GM12878 (cell line): ENCODE data around the gene NTRK1. TPM values are rescaled to one million over a fixed set of nuclear protein-coding genes. Genes with fewer than 3 reads are reported as not detected.

Source experiments
- ATAC-seq: fragments of 200-7000 bp; cut with Tn5 transposase; 3 replicates; pipeline ENCODE4 v1.9.1; 2020; ENCODE audit warnings: mild to moderate bottlenecking, moderate library complexity
- BruUV-seq: library from RNA; stranded (reverse); fragments of 400-500 nt; replicated peaks from 2 replicates; lab custom pipeline; 2021; lab: Mats Ljungman, UMichigan
- CTCF ChIA-PET: fragments of 300-600 bp; sonication (Branson Sonifier 250); formaldehyde crosslinking; extraction: SDS; loops from one replicate; lab custom pipeline; 2021; ENCODE audit warnings: inconsistent platforms; lab: Yijun Ruan, JAX
- POLR2A ChIA-PET: fragments of 350-600 bp; formaldehyde crosslinking; extraction: SDS; loops from one replicate; lab custom pipeline; 2021; ENCODE audit warnings: inconsistent platforms; lab: Charles Lee
- RAD21 ChIA-PET: fragments of 300-600 bp; sonication (Branson Sonifier 250); formaldehyde crosslinking; loops from one replicate; lab custom pipeline; 2023; ENCODE audit warnings: antibody characterized with exemption; ENCODE audit not compliant: unreplicated experiment; lab: Charles Lee
- SMC1A ChIA-PET: fragments of 300-600 bp; sonication (Branson Sonifier 250); formaldehyde crosslinking; loops from one replicate; lab custom pipeline; 2023; ENCODE audit not compliant: unreplicated experiment, uncharacterized antibody; lab: Charles Lee
- DNase-seq: peaks from one replicate; pipeline ENCODE4 v3.0.0-alpha.2; 2011; ENCODE audit warnings: low read depth, low spot score
- FAIRE-seq: peaks from 3 replicates; lab custom pipeline; 2011; peaks lifted over from hg19 to GRCh38; lab: Jason Lieb, UNC
- H2AFZ ChIP-seq: 2 replicates; pipeline ENCODE4 v1.6.0; 2011; ENCODE audit warnings: low read depth, low read length, control low read depth; ENCODE audit not compliant: control insufficient read depth
- H3K27ac ChIP-seq: 2 replicates; pipeline ENCODE4 v1.5.1; 2011; ENCODE audit warnings: control low read depth; ENCODE audit not compliant: control insufficient read depth, insufficient read depth
- H3K27me3 ChIP-seq, 2 experiments: replicated peaks in 1 of 2; 2 replicates each; pipeline versions ENCODE4 v1.6.0 to v1.6.1; 2011; ENCODE audit warnings: low read length in 1 of 2; ENCODE audit not compliant: control insufficient read depth in 2 of 2, insufficient read depth in 2 of 2
- H3K36me3 ChIP-seq, 2 experiments: 2 replicates each; pipeline ENCODE4 v1.5.1; 2011; ENCODE audit warnings: low read length in 1 of 2; ENCODE audit not compliant: control insufficient read depth in 2 of 2, insufficient read depth in 2 of 2
- H3K4me1 ChIP-seq: 2 replicates; pipeline ENCODE4 v1.6.1; 2011; ENCODE audit warnings: mild to moderate bottlenecking, low read length, moderate library complexity, mixed read lengths; ENCODE audit not compliant: control insufficient read depth, insufficient read depth
- H3K4me2 ChIP-seq: 2 replicates; pipeline ENCODE4 v1.6.0; 2011; ENCODE audit warnings: control low read depth; ENCODE audit not compliant: control insufficient read depth, insufficient read depth
- H3K4me3 ChIP-seq: fragments of 200-600 bp; sonication (generic); 2 replicates; pipeline ENCODE4 v1.5.1; 2016
- H3K79me2 ChIP-seq: 2 replicates; pipeline ENCODE4 v1.6.0; 2011; ENCODE audit warnings: low read length; ENCODE audit not compliant: control insufficient read depth, insufficient read depth
- H3K9ac ChIP-seq: 2 replicates; pipeline ENCODE4 v1.8.0; 2011; ENCODE audit warnings: low read length, control low read depth, mixed read lengths; ENCODE audit not compliant: control insufficient read depth, insufficient read depth
- H3K9me3 ChIP-seq: replicated peaks from 3 replicates; pipeline ENCODE4 v1.5.1; 2011; ENCODE audit warnings: mild to moderate bottlenecking, low read length; ENCODE audit not compliant: control insufficient read depth, insufficient read depth
- H4K20me1 ChIP-seq: 2 replicates; pipeline ENCODE4 v1.6.0; 2011; ENCODE audit not compliant: control insufficient read depth, insufficient read depth
- ATF7 ChIP-seq: fragments of 450-650 bp; IDR thresholded peaks from 2 replicates; pipeline ENCODE4 v1.6.1; 2016; ENCODE audit warnings: low read depth, mild to moderate bottlenecking
- BRCA1 ChIP-seq: IDR thresholded peaks from 2 replicates; pipeline ENCODE4 v1.6.1; 2011; ENCODE audit warnings: low read depth, low read length, improper control_type of control experiment
- CBFB ChIP-seq: IDR thresholded peaks from 2 replicates; pipeline ENCODE4 v1.6.1; 2016; ENCODE audit warnings: antibody characterized with exemption, low read depth
- CBX3 ChIP-seq: fragments of 200-600 bp; sonication (generic); IDR thresholded peaks from 2 replicates; pipeline ENCODE4 v1.6.1; 2016; ENCODE audit warnings: low read depth, borderline replicate concordance
- ETV6 ChIP-seq, 2 experiments: fragments of 450-650 bp in 1 of 2; IDR thresholded peaks in 1 of 2; conservative IDR thresholded peaks in 1 of 2; 2 replicates each; pipeline ENCODE4 v1.6.1; 2014; ENCODE audit warnings: antibody characterized with exemption in 1 of 2, borderline replicate concordance in 1 of 2, low read depth in 1 of 2, mild to moderate bottlenecking in 1 of 2, moderate library complexity in 1 of 2
- EZH2 ChIP-seq: IDR thresholded peaks from 2 replicates; pipeline ENCODE4 v1.6.1; 2012; ENCODE audit warnings: low read depth, mild to moderate bottlenecking, control low read depth, inconsistent platforms, low read length, borderline replicate concordance; ENCODE audit not compliant: control insufficient read depth
- FOXK2 ChIP-seq: fragments of 450-650 bp; IDR thresholded peaks from 2 replicates; pipeline ENCODE4 v1.6.1; 2017; ENCODE audit warnings: mild to moderate bottlenecking, moderate library complexity
- MEF2A ChIP-seq: IDR thresholded peaks from 2 replicates; pipeline ENCODE4 v1.6.1; 2011; ENCODE audit warnings: low read depth, mild to moderate bottlenecking, low read length, moderate library complexity; ENCODE audit not compliant: insufficient read depth
- MYB ChIP-seq: fragments of 150-350 bp; IDR thresholded peaks from 2 replicates; pipeline ENCODE4 v1.6.1; 2014; ENCODE audit warnings: mild to moderate bottlenecking, low read depth, low read length, borderline replicate concordance
- NFYA ChIP-seq: IDR thresholded peaks from 2 replicates; pipeline ENCODE4 v1.6.1; 2011; ENCODE audit warnings: low read depth, mild to moderate bottlenecking, low read length, improper control_type of control experiment, borderline replicate concordance
- NR2C2 ChIP-seq: IDR thresholded peaks from 2 replicates; pipeline ENCODE4 v1.6.1; 2011; ENCODE audit warnings: borderline replicate concordance, low read depth; ENCODE audit not compliant: control insufficient read depth, insufficient read length
- RB1 ChIP-seq: fragments of 450-650 bp; formaldehyde crosslinking; IDR thresholded peaks from 2 replicates; pipeline ENCODE4 v1.6.1; 2017; ENCODE audit warnings: mild to moderate bottlenecking, borderline replicate concordance
- RFX5 ChIP-seq: IDR thresholded peaks from 2 replicates; pipeline ENCODE4 v1.6.1; 2011; ENCODE audit warnings: low read depth, low read length, improper control_type of control experiment
- RUNX3 ChIP-seq: IDR thresholded peaks from 2 replicates; pipeline ENCODE4 v1.6.1; 2012; ENCODE audit warnings: low read length, inconsistent platforms
- SP1 ChIP-seq: IDR thresholded peaks from one replicate; pipeline ENCODE4 v1.6.1; 2011; ENCODE audit warnings: low read depth, low read length
- SUPT20H ChIP-seq: IDR thresholded peaks from 2 replicates; pipeline ENCODE4 v1.6.1; 2011; ENCODE audit warnings: low read depth, mild to moderate bottlenecking, low read length, moderate library complexity, borderline replicate concordance; ENCODE audit not compliant: control insufficient read depth
- ZBED1 ChIP-seq: IDR thresholded peaks from 2 replicates; pipeline ENCODE4 v1.6.1; 2016; ENCODE audit warnings: borderline replicate concordance
- ZNF24 ChIP-seq: fragments of 450-650 bp; IDR thresholded peaks from 2 replicates; pipeline ENCODE4 v1.6.1; 2017; ENCODE audit warnings: antibody characterized with exemption, mild to moderate bottlenecking
- ZNF384 ChIP-seq: IDR thresholded peaks from 2 replicates; pipeline ENCODE4 v1.6.1; 2012; ENCODE audit warnings: low read depth, mild to moderate bottlenecking, low read length, improper control_type of control experiment, borderline replicate concordance
- WGBS: methylation state at CpG from one replicate; pipeline ENCODE4 v1.1.6; 2016; ENCODE audit warnings: low lambda C conversion rate; ENCODE audit not compliant: insufficient replicate concordance, insufficient coverage; ENCODE audit errors: missing lambda C conversion rate; 5-methylcytosine and 5-hydroxymethylcytosine counted together
- in situ Hi-C: fragments of 300-500 bp; cut with MboI; formaldehyde crosslinking; loops from 9 replicates; pipeline ENCODE4 v1.14.3; 2018; ENCODE audit warnings: mixed read lengths
- intact Hi-C: fragments of 100-400 bp; cut with micrococcal nuclease; formaldehyde crosslinking; loops from one replicate; pipeline ENCODE4 v1.14.2; 2022; ENCODE audit not compliant: unreplicated experiment
- polyA plus RNA-seq, 11 experiments: library from polyadenylated mRNA; depleted of rRNA in 4 of 11; unstranded in 6 of 11; stranded (reverse) in 5 of 11; fragments of >200 nt; fragmentation: Nextera tagmentation in 4 of 11; fragmentation: Illumina TruSeq in 1 of 11; extraction: Ambion mirVana in 4 of 11; extraction: Trizol in 1 of 11; gene quantifications; 1 replicate in 1 of 11; 2 replicates in 10 of 11; pipeline versions ENCODE4 v1.2.1 to v1.2.3, GENCODE V29; 2011 to 2016; ENCODE audit warnings: inconsistent platforms in 2 of 11, missing spikeins in 2 of 11, low read depth in 1 of 11
- total RNA-seq, 4 experiments: library from RNA; depleted of rRNA in 3 of 4; stranded (reverse); fragments of >200 nt in 3 of 4; fragmentation: Illumina TruSeq in 1 of 4; extraction: Trizol in 1 of 4; gene quantifications; 2 replicates each; pipeline versions ENCODE4 v1.2.1 to v1.2.3, GENCODE V29; 2013 to 2021
- TF ChIP-seq, protein P1 (sequence below): fragments of 450-650 bp; IDR thresholded peaks from 2 replicates; pipeline ENCODE4 v1.6.1; 2017; ENCODE audit warnings: low read depth, mild to moderate bottlenecking, moderate library complexity
- TF ChIP-seq, protein P2 (sequence below): fragments of 450-650 bp; IDR thresholded peaks from 2 replicates; pipeline ENCODE4 v1.6.1; 2016; ENCODE audit warnings: mild to moderate bottlenecking
- TF ChIP-seq, protein P3 (sequence below): fragments of 450-650 bp; IDR thresholded peaks from 2 replicates; pipeline ENCODE4 v1.6.1; 2017; ENCODE audit warnings: borderline replicate concordance

NTRK1 gene
- total and polyA plus RNA-seq, 10 of the 15 experiments (the other 5 are each of a cell fraction or from before 2014, with no cell fraction given) = 0.10 to 0.56 (median 0.40) TPM; not detected in 7

DNA sequence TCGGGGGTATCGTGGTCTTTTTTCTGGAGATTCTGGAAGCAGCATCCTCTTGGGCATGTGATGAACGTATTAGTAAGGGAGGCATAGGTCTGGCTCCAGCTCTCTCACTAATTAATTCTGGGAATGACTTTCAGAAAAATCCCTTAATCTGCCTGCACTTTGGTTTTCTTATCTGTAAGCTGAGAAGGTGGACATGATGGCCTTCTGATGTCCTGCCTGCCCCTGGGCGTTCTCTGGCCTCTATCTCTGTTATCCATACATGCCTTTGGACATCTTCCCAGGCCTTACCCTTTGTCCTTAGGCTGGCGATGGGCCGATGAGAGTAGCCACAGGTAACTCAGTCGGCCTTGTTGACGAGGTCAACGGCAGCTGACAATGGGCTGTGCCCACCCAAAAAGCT lies 8.8 kb downstream of the NTRK1 start (continued):
- TF ChIP-seq, protein P1, sequence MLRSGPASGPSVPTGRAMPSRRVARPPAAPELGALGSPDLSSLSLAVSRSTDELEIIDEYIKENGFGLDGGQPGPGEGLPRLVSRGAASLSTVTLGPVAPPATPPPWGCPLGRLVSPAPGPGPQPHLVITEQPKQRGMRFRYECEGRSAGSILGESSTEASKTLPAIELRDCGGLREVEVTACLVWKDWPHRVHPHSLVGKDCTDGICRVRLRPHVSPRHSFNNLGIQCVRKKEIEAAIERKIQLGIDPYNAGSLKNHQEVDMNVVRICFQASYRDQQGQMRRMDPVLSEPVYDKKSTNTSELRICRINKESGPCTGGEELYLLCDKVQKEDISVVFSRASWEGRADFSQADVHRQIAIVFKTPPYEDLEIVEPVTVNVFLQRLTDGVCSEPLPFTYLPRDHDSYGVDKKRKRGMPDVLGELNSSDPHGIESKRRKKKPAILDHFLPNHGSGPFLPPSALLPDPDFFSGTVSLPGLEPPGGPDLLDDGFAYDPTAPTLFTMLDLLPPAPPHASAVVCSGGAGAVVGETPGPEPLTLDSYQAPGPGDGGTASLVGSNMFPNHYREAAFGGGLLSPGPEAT = no peak
- TF ChIP-seq RFX5 (no peak), MYB (no peak), SP1 (no peak), NFYA (no peak), ATF7 (no peak), FOXK2 (no peak), NR2C2 (no peak)
- TF ChIP-seq, all 136 proteins: peak for 0

DNA sequence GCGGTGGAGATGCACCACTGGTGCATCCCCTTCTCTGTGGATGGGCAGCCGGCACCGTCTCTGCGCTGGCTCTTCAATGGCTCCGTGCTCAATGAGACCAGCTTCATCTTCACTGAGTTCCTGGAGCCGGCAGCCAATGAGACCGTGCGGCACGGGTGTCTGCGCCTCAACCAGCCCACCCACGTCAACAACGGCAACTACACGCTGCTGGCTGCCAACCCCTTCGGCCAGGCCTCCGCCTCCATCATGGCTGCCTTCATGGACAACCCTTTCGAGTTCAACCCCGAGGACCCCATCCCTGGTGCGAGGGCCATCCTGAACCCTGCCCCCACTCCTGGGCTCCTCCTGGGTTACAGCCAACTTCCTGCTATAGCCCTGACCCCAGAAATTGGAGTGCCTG lies 13.0 kb downstream of the NTRK1 start:
- ChIA-PET SMC1A (no interaction called here), CTCF (interaction anchor here (0.9 to 2.3 kb wide), 3 partner anchors 14 to 35 kb away, joined by 4 to 6 read pairs (median 6); no protein-coding TSS in a partner anchor), POLR2A (no interaction called here), RAD21 (interaction anchor here (0.7 kb wide), 1 partner anchor 35 kb away, joined by 3 read pairs; no protein-coding TSS in a partner anchor)
- no peak for ATAC-seq
- no peaks in the 10 kb centered on the region for H3K4me1 ChIP-seq
- in situ Hi-C loops (no loop called here), intact Hi-C loops (no loop called here)
- WGBS = 58% methylated on average over 18 of the region's 18 CpGs
- TF ChIP-seq RB1 = no peak
- TF ChIP-seq SUPT20H = no peak
- no peak for TF ChIP-seq FOXK2
- TF ChIP-seq ETV6 (conservative IDR thresholded peaks at IDR 0.05 in 1 of 2, IDR thresholded peaks at IDR 0.05 in 1 of 2; ENCODE audit: borderline replicate concordance in 1 of 2, low read depth in 1 of 2) = no peak
- TF ChIP-seq ZNF384 = no peak
- TF ChIP-seq EZH2 = no peak
- TF ChIP-seq RUNX3 = no peak
- no peak for TF ChIP-seq BRCA1
- TF ChIP-seq, protein P2, sequence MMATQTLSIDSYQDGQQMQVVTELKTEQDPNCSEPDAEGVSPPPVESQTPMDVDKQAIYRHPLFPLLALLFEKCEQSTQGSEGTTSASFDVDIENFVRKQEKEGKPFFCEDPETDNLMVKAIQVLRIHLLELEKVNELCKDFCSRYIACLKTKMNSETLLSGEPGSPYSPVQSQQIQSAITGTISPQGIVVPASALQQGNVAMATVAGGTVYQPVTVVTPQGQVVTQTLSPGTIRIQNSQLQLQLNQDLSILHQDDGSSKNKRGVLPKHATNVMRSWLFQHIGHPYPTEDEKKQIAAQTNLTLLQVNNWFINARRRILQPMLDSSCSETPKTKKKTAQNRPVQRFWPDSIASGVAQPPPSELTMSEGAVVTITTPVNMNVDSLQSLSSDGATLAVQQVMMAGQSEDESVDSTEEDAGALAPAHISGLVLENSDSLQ = no peak
- TF ChIP-seq, protein P3, sequence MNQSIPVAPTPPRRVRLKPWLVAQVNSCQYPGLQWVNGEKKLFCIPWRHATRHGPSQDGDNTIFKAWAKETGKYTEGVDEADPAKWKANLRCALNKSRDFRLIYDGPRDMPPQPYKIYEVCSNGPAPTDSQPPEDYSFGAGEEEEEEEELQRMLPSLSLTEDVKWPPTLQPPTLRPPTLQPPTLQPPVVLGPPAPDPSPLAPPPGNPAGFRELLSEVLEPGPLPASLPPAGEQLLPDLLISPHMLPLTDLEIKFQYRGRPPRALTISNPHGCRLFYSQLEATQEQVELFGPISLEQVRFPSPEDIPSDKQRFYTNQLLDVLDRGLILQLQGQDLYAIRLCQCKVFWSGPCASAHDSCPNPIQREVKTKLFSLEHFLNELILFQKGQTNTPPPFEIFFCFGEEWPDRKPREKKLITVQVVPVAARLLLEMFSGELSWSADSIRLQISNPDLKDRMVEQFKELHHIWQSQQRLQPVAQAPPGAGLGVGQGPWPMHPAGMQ = no peak
- no peak for TF ChIP-seq ZBED1
- TF ChIP-seq ZNF24 = no peak
- no peak for TF ChIP-seq MEF2A
- no peak for TF ChIP-seq CBX3
- TF ChIP-seq CBFB = no peak
- no peak overlapping the region for H3K4me3 ChIP-seq
- BruUV-seq = no TSS peak
- H3K36me3 ChIP-seq = no peaks in the 10 kb centered on the region
- no peak for FAIRE-seq
- H2AFZ ChIP-seq = no peak overlapping the region
- no peak for DNase-seq
- H3K27me3 ChIP-seq = peaks cover 0 to 7% of the 10 kb centered on the region in 2 experiments; a peak in 3 of 4 replicates
- H3K9me3 ChIP-seq = no peaks in the 10 kb centered on the region
- H3K9ac ChIP-seq = no peak overlapping the region
- H4K20me1 ChIP-seq = no peaks in the 10 kb centered on the region
- no peak overlapping the region for H3K4me2 ChIP-seq
- H3K27ac ChIP-seq = no peak overlapping the region
- no peaks in the 10 kb centered on the region for H3K79me2 ChIP-seq
